ENCODE measurements around the gene RASGRF2. TPM values are rescaled to one million over a fixed set of nuclear protein-coding genes. Genes with fewer than 3 reads are reported as not detected.

RASGRF2 gene
- total and polyA plus RNA-seq, 9 of the 15 experiments (the other 6 are each of a cell fraction or from before 2014, with no cell fraction given): 0.01 to 0.22 (median 0.08) TPM; not detected in 2

DNA sequence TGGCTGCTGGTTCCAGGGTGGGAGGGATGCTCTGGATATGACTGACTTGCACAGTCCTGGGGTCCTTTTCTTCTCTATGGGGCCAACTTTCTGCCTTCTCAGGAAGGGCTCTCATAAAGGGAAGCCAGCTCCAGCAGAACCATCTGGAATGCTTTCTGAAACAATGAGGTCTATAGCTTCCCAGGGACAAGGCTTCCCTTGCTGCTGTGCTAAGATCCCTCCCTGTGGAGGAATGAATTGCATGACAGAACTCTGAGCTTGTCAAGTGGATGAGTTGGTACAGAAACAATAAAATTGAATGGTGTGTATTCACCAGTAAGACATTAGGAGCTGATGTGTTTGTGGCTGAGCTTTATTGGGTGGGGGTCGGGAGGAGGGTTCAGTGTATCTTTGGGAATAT lies 292.7 kb downstream of the RASGRF2 start:
- H3K4me3 ChIP-seq: no peak overlapping the region
- no peaks in the 10 kb centered on the region for H3K9me3 ChIP-seq (replicated peaks; ENCODE audit: control insufficient read depth, insufficient read depth, low read depth, low read length)
- POLR2A ChIA-PET: no interaction called here
- no peaks in the 10 kb centered on the region for H3K27me3 ChIP-seq (ENCODE audit: control insufficient read depth in 2 of 2, insufficient read depth in 2 of 2, low read length in 2 of 2)
- H3K9ac ChIP-seq (ENCODE audit: insufficient read depth in 1 of 2, low read depth in 2 of 2, low read length in 2 of 2): no peak overlapping the region
- DNase-seq (ENCODE audit: extremely low read depth in 1 of 4, low spot score in 3 of 4): no peak
- ATAC-seq: no peak
- H3K4me1 ChIP-seq (replicated peaks in 1 of 2; ENCODE audit: control insufficient read depth in 2 of 2, insufficient read depth in 2 of 2, low read length in 2 of 2): peaks cover 0 to 4% of the 10 kb centered on the region in 2 experiments; a peak in 1 of 5 replicates
- no peaks in the 10 kb centered on the region for H4K20me1 ChIP-seq (replicated peaks; ENCODE audit: control insufficient read depth, insufficient read depth, low read length)
- intact Hi-C loops (cut with micrococcal nuclease): no loop called here
- no peak overlapping the region for H3K4me2 ChIP-seq (ENCODE audit: insufficient read depth, low read length)
- in situ Hi-C loops (cut with MboI): no loop called here
- no peaks in the 10 kb centered on the region for H3K9me1 ChIP-seq (ENCODE audit: control insufficient read depth, insufficient read depth, low read length)
- no TSS peak for BruUV-seq (replicated peaks)
- 44% methylated on average over 1 of the region's 1 CpG for WGBS (ENCODE audit: insufficient coverage, low coverage, missing lambda C conversion rate)
- FAIRE-seq: no peak
- CTCF ChIA-PET (ENCODE audit: low intra/inter-chr PET ratio): no interaction called here
- no peak overlapping the region for H2AFZ ChIP-seq (ENCODE audit: low read depth, low read length)
- H3K36me3 ChIP-seq (ENCODE audit: control insufficient read depth, insufficient read depth, low read length): no peaks in the 10 kb centered on the region
- no peak overlapping the region for H3K27ac ChIP-seq (ENCODE audit: extremely low read depth, low read depth, low read length)
- no peaks in the 10 kb centered on the region for H3K79me2 ChIP-seq (ENCODE audit: control insufficient read depth, insufficient read depth, low read length)
- TF ChIP-seq CAMTA2 (CRISPR knock-in tag; conservative IDR thresholded peaks at IDR 0.05): no peak
- TF ChIP-seq, protein P1, sequence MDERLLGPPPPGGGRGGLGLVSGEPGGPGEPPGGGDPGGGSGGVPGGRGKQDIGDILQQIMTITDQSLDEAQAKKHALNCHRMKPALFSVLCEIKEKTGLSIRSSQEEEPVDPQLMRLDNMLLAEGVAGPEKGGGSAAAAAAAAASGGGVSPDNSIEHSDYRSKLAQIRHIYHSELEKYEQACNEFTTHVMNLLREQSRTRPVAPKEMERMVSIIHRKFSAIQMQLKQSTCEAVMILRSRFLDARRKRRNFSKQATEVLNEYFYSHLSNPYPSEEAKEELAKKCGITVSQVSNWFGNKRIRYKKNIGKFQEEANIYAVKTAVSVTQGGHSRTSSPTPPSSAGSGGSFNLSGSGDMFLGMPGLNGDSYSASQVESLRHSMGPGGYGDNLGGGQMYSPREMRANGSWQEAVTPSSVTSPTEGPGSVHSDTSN (CRISPR knock-in tag; IDR thresholded peaks at IDR 0.05; ENCODE audit: low read depth): no peak
- TF ChIP-seq, protein P1 (tag; conservative IDR thresholded peaks at IDR 0.05; ENCODE audit: low read depth): no peak
- no peak for TF ChIP-seq NR2C2 (CRISPR knock-in tag; IDR thresholded peaks at IDR 0.05)
- TF ChIP-seq NR2C2 (tag; IDR thresholded peaks at IDR 0.05): no peak
- TF ChIP-seq SAFB2 (IDR thresholded peaks at IDR 0.05; ENCODE audit: borderline replicate concordance, low read depth, low read length, severe bottlenecking): no peak
- TF ChIP-seq GTF2E2 (tag; IDR thresholded peaks at IDR 0.05): no peak
- no peak for TF ChIP-seq CHD2 (IDR thresholded peaks at IDR 0.05; ENCODE audit: low read depth, low read length)
- no peak for TF ChIP-seq SIN3A (IDR thresholded peaks at IDR 0.05; ENCODE audit: borderline replicate concordance in 2 of 2, control insufficient read depth in 1 of 2, low read depth in 2 of 2, low read length in 2 of 2)
- TF ChIP-seq GABPB2 (CRISPR knock-in tag; conservative IDR thresholded peaks at IDR 0.05): no peak
- TF ChIP-seq DMBX1 (CRISPR knock-in tag; IDR thresholded peaks at IDR 0.05; ENCODE audit: borderline replicate concordance): no peak
- TF ChIP-seq, protein P2, sequence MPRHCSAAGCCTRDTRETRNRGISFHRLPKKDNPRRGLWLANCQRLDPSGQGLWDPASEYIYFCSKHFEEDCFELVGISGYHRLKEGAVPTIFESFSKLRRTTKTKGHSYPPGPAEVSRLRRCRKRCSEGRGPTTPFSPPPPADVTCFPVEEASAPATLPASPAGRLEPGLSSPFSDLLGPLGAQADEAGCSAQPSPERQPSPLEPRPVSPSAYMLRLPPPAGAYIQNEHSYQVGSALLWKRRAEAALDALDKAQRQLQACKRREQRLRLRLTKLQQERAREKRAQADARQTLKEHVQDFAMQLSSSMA (CRISPR knock-in tag; IDR thresholded peaks at IDR 0.05): no peak
- TF ChIP-seq ZNF316 (IDR thresholded peaks at IDR 0.05): no peak
- TF ChIP-seq, protein P3, sequence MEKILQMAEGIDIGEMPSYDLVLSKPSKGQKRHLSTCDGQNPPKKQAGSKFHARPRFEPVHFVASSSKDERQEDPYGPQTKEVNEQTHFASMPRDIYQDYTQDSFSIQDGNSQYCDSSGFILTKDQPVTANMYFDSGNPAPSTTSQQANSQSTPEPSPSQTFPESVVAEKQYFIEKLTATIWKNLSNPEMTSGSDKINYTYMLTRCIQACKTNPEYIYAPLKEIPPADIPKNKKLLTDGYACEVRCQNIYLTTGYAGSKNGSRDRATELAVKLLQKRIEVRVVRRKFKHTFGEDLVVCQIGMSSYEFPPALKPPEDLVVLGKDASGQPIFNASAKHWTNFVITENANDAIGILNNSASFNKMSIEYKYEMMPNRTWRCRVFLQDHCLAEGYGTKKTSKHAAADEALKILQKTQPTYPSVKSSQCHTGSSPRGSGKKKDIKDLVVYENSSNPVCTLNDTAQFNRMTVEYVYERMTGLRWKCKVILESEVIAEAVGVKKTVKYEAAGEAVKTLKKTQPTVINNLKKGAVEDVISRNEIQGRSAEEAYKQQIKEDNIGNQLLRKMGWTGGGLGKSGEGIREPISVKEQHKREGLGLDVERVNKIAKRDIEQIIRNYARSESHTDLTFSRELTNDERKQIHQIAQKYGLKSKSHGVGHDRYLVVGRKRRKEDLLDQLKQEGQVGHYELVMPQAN (IDR thresholded peaks at IDR 0.05; ENCODE audit: borderline replicate concordance): no peak
- no peak for TF ChIP-seq ZNF146 (CRISPR knock-in tag; IDR thresholded peaks at IDR 0.05; ENCODE audit: unreplicated experiment)
- no peak for TF ChIP-seq ZSCAN32 (CRISPR knock-in tag; IDR thresholded peaks at IDR 0.05)
- no peak for TF ChIP-seq NFXL1 (CRISPR knock-in tag; IDR thresholded peaks at IDR 0.05)

All from K562 (cell line).